Ectodermal cell (in vitro differentiated cells): ENCODE results near the gene LBHD2.
A peak's percentile ranks its signal among the peaks of the same experiment; 100 is the strongest.

ENCODE experiments used
- H3K27ac ChIP-seq: 2 replicates; pipeline ENCODE4 v1.7.0; 2013; ENCODE audit warnings: mild to moderate bottlenecking, low read depth, low read length; ENCODE audit not compliant: insufficient read depth, poor library complexity, severe bottlenecking
- H3K27me3 ChIP-seq: 2 replicates; pipeline ENCODE4 v1.7.0; 2013; ENCODE audit warnings: mild to moderate bottlenecking, low read length; ENCODE audit not compliant: insufficient read depth, control insufficient read depth, poor library complexity, severe bottlenecking
- H3K36me3 ChIP-seq: one replicate; pipeline ENCODE4 v1.7.0; 2013; ENCODE audit warnings: low read length; ENCODE audit not compliant: control insufficient read depth, insufficient read depth
- H3K4me1 ChIP-seq: one replicate; pipeline ENCODE4 v1.7.0; 2013; ENCODE audit warnings: low read length; ENCODE audit not compliant: control insufficient read depth, insufficient read depth
- H3K4me3 ChIP-seq: 2 replicates; pipeline ENCODE4 v1.7.0; 2013; ENCODE audit warnings: low read depth, low read length, control low read depth; ENCODE audit not compliant: insufficient read depth
- H3K9me3 ChIP-seq: 2 replicates; pipeline ENCODE4 v1.7.0; 2013; ENCODE audit warnings: mild to moderate bottlenecking, low read length, moderate library complexity; ENCODE audit not compliant: control insufficient read depth
- WGBS, 2 experiments: methylation state at CpG; one replicate each; pipeline ENCODE4 v1.1.7; 2013; ENCODE audit warnings: missing lambda C conversion rate in 2 of 2; 5-methylcytosine and 5-hydroxymethylcytosine counted together

LBHD2 gene

GRCh38 chr14:103139132-103140025, 55.4 kb downstream of the LBHD2 start:
- Histone ChIP-seq H3K4me1 (peaks cover 4% of the 10 kb centered on the region), H3K36me3 (no peaks in the 10 kb centered on the region), H3K27ac (no peak overlapping the region), H3K27me3 (peaks cover 27% of the 10 kb centered on the region), H3K4me3 (peak overlapping the region; percentile 18), H3K9me3 (no peaks in the 10 kb centered on the region)
- 24% methylated on average over 29 of the region's 29 CpGs for WGBS, 2 experiments
